Activated naive CD4-positive, alpha-beta T cell treated with anti-CD3 and anti-CD28 coated beads, Interleukin-2, amount 50 U/mL, for 24 hours (primary cell): Measurements from ENCODE around the gene NMNAT2.

ENCODE experiments used
- H3K27ac Mint-ChIP-seq: one replicate; pipeline ENCODE4 v1.8.0; 2021; ENCODE audit warnings: mild to moderate bottlenecking, mixed read lengths
- H3K27me3 Mint-ChIP-seq: one replicate; pipeline ENCODE4 v1.8.0; 2021; ENCODE audit warnings: mixed read lengths
- H3K36me3 Mint-ChIP-seq: one replicate; pipeline ENCODE4 v1.8.0; 2021; ENCODE audit warnings: mixed read lengths
- H3K4me1 Mint-ChIP-seq: one replicate; pipeline ENCODE4 v1.8.0; 2021; ENCODE audit warnings: mixed read lengths
- H3K4me3 Mint-ChIP-seq: one replicate; pipeline ENCODE4 v1.8.0; 2021; ENCODE audit warnings: mild to moderate bottlenecking, mixed read lengths
- H3K9me3 Mint-ChIP-seq: one replicate; pipeline ENCODE4 v1.8.0; 2021; ENCODE audit warnings: mixed read lengths

NMNAT2 gene

DNA sequence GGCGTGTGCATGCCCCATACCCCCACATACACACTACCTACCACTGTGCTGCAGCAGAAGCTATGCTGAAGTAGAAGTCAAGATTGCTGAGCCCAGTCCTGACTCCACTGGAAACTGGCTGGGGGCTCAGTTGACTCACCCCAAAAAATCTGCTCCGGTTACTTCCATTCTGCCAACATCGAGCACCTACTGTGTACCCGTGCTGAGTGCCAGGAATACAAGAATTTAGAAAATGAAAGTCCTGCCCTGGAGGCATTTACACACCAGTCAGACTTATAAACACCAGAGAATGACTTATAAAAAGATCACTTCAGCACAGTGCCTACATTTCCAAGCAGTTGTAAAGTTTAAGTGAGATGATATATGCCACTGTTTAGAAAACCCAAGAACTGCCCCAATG is 99.1 kb downstream of the NMNAT2 start:
- H3K36me3 Mint-ChIP-seq: no peaks in the 10 kb centered on the region
- no peak overlapping the region for H3K4me3 Mint-ChIP-seq
- H3K4me1 Mint-ChIP-seq: no peaks in the 10 kb centered on the region
- no peaks in the 10 kb centered on the region for H3K9me3 Mint-ChIP-seq
- peaks cover 14% of the 10 kb centered on the region for H3K27me3 Mint-ChIP-seq
- no peak overlapping the region for H3K27ac Mint-ChIP-seq

DNA sequence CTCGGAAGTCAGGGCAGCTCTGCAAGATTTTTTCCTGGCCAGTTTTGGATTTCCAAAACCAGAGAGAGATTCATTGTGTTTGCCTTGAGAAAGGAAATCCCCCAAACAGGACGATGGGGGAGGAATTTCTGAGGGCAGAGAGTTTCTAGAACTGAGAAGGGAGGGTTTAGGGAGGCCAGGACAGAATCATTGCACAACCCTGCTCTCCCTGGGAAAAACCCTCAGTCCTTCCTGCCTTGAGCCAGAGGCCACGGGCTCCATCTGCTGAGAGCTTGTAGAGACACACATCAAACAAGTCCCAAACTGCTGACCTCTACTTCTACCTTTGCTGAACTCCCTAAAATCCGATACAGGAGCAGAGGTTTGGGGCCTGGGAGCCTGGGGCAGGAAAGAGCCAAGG is 99.7 kb downstream of the NMNAT2 start:
- H3K4me1 Mint-ChIP-seq: no peaks in the 10 kb centered on the region
- H3K27me3 Mint-ChIP-seq: peaks cover 14% of the 10 kb centered on the region
- H3K9me3 Mint-ChIP-seq: no peaks in the 10 kb centered on the region
- H3K36me3 Mint-ChIP-seq: no peaks in the 10 kb centered on the region
- no peak overlapping the region for H3K27ac Mint-ChIP-seq
- no peak overlapping the region for H3K4me3 Mint-ChIP-seq

DNA sequence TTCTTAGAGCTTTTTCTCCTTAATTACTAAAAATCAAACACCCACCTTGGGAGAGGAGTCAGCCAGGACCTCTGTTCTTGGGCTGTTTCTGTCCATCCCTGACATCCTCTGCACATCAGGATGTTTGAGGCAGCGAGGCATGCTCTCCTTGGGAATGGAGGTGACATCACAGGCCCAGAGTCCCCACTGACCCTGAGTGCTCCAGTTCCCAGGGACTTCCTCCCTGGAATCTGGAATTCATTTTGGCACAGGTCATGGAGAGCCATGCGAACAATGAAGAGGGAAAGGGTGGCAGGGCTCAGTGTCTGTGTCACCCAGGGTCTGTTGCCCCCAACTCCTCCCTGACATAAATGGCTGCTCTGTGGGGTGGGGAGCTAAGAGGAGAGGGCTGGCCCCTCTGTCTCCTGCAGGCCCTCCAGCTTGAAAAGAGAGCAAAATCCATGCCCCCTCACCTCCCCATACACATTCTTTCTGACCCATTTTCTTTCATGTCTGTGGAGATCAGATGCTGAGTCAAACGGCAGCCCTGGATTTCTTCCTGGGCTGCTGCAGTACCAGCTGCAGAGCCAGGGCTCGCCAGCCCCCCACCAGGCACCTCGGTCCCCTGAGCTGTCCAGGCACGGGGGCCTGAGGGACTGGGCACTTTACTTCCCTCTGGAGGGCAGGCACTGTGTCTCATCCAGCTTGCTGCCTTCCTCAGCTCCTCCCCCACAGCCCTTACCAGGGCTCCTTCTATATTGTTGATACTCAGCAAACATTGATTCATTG is 102.0 kb downstream of the NMNAT2 start:
- H3K27me3 Mint-ChIP-seq: peaks cover 8% of the 10 kb centered on the region
- H3K27ac Mint-ChIP-seq: no peak overlapping the region

DNA sequence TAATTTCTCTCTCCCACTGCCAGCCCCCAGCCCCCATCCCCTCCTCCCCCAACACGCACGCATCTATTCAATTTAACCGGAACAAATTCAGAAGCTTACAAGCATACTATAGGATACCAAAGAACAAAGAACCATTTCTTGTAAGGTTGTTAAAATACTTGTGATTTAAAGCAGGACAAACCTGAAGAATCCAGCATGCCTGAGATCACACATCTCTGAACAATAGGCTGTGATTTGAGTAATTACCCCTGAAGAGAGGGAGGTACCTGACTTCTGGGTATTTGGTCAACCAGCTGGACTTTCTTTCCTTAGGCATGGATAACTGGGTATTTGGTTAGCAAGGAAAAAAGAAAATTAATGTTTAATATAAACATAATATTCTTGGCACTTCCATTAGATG is 105.1 kb downstream of the NMNAT2 start:
- Mint-ChIP-seq H3K9me3 (no peaks in the 10 kb centered on the region), H3K27me3 (peaks cover 5% of the 10 kb centered on the region), H3K4me1 (peaks cover 4% of the 10 kb centered on the region), H3K4me3 (no peak overlapping the region), H3K27ac (no peak overlapping the region), H3K36me3 (no peaks in the 10 kb centered on the region)

More for the DNA sequence above, 102.0 kb downstream of the NMNAT2 start:
- Mint-ChIP-seq H3K9me3 (no peaks in the 10 kb centered on the region), H3K4me1 (no peaks in the 10 kb centered on the region), H3K4me3 (no peak overlapping the region), H3K36me3 (no peaks in the 10 kb centered on the region)

DNA sequence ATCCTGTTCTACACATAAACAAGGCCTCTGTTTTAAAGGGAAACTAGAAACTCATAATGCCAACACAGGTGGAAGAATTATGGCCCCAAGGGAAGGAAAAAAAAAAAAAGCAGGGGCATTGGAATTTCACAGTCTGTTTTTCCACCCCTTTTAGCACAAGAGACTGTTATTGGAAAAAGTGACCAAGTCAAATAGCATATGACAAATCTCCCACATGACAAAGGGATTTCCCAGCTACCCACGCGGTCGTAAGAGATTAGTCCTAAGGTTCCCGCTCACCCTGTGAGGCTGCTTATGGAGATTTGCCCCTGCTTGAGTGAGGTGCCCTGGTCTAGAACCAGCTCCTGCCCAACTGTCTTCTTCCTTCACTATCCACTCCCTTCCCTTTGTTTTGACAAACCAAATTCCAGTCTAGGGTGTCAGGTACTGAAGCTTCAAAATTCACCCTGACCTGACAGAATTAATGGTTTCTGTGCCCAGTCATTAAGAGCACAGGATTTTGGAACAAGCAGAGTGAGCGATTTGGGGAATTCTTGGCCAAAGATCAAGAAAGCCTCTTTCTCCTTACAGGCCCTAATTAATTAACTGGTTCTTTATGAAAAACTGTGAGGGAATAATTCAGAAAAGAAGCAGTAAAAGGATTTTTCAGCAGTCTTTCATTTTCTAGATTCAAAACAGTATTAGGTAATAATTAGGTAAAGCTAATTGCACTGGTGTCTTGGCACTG is 107.3 kb downstream of the NMNAT2 start:
- H3K27ac Mint-ChIP-seq: no peak overlapping the region

DNA sequence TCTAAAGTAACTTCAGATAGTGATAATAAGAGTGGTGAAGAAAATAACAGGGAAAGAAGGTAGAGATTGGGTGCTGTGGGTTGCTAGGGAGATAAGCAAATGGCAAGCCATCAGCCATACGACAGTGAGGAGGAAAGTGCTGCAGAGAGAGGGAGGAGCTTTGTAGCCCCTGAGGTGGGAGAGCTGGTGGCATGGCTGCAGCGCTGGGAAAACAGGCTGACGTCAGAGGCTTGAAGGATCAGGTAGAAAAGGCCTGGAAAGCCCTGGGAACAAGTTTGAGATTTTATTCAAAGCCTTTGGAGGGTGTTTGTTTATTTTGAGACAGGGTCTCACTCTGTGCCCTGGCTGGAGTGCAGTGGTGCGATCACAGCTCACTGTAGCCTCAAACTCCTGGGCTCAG is 109.5 kb downstream of the NMNAT2 start:
- Mint-ChIP-seq H3K4me3 (no peak overlapping the region), H3K9me3 (no peaks in the 10 kb centered on the region), H3K36me3 (no peaks in the 10 kb centered on the region), H3K27ac (no peak overlapping the region), H3K4me1 (peaks cover 4% of the 10 kb centered on the region), H3K27me3 (no peaks in the 10 kb centered on the region)

More for the DNA sequence above, 107.3 kb downstream of the NMNAT2 start:
- H3K9me3 Mint-ChIP-seq: no peaks in the 10 kb centered on the region
- no peaks in the 10 kb centered on the region for H3K36me3 Mint-ChIP-seq
- H3K4me3 Mint-ChIP-seq: no peak overlapping the region
- peaks cover 4% of the 10 kb centered on the region for H3K4me1 Mint-ChIP-seq
- no peaks in the 10 kb centered on the region for H3K27me3 Mint-ChIP-seq

DNA sequence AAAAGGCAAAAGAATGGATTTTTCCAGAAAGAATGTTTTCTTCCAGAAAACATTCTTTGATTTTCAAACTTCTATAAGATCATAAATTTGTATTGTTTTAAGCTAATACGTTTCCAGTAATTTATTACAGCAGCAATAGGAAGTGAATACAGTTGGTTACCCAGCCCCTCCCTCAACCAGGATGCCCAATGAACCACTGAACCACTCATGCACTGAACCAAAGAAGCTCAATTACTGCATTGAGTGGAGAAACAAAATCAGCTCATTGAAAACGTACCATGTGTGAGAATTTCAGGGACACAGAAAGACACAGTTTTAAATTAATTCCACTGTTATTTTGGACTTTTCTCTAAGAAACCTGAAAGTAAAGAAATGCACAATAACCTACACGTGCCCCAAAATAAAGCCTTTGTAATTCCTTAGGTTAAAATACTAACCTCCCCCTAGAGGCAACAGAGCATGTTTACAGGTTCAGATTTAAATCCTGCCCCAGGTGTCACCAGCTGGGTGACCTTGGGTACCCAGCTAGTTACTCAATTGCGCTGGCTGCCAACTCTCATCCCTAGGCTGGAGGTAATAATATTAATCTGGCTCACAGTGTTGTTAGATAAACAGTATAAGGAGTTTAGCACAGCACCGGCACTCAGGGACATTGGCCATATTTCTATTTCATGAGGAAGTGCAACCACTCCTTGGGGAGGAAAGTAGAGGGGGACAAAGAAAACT is 111.7 kb downstream of the NMNAT2 start:
- H3K27ac Mint-ChIP-seq: no peak overlapping the region
- no peak overlapping the region for H3K4me3 Mint-ChIP-seq
- no peaks in the 10 kb centered on the region for H3K9me3 Mint-ChIP-seq
- H3K36me3 Mint-ChIP-seq: no peaks in the 10 kb centered on the region
- H3K4me1 Mint-ChIP-seq: peaks cover 4% of the 10 kb centered on the region
- H3K27me3 Mint-ChIP-seq: no peaks in the 10 kb centered on the region

DNA sequence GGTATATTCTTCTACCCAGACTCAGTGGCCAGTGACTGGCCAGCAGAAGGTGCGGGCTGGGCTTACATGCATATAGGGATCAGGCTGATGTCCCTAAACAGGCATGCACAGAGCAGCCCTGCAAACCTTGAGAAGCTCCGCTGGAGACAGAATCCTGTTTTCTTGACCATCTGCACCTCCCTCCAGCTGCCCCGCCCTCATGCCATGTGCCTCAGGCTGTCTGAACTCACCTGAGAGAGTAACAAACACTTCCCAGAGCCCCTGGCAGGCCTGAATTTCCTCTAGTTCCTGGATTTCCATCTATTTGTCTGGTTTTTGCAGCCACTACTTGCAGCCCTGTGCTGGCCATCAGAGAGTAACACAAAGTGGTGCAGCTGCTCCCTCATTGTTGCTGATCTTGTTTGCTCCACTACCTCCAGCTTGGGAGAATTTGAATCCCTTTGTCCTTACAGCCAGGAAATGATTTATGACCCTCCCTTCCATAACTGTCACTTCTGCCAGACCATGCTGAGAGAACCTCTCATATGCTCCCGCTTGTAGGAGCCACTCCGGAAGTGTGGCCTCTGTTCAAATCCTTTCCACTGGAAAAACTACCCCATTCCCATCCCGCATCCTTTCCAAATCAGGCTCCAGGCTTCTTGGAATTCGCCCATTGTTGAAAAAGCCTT is 113.6 kb downstream of the NMNAT2 start:
- Mint-ChIP-seq H3K27me3 (no peaks in the 10 kb centered on the region), H3K27ac (no peak overlapping the region), H3K4me1 (no peaks in the 10 kb centered on the region), H3K4me3 (no peak overlapping the region), H3K36me3 (no peaks in the 10 kb centered on the region), H3K9me3 (no peaks in the 10 kb centered on the region)

DNA sequence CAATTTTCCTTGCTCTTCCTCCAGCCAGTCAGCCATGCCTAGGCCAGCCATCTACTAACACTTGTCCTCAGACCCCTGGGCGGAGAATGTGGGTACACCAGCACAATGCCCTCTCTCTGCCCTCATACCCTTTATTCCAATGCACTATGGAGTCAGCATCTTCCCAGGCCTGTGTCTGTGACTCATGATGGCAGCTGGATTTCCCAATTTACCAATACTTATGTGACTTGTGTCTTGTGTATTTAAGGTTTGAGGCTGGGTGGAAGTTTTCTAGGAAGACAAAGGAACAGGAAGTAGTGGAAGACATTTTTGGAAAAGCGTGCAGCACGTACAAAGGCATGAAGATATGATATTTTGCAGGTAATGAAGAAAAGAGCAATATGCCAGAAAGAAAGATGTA is 114.3 kb downstream of the NMNAT2 start:
- Mint-ChIP-seq H3K4me3 (no peak overlapping the region), H3K9me3 (no peaks in the 10 kb centered on the region), H3K27ac (no peak overlapping the region), H3K27me3 (no peaks in the 10 kb centered on the region), H3K4me1 (no peaks in the 10 kb centered on the region), H3K36me3 (no peaks in the 10 kb centered on the region)

DNA sequence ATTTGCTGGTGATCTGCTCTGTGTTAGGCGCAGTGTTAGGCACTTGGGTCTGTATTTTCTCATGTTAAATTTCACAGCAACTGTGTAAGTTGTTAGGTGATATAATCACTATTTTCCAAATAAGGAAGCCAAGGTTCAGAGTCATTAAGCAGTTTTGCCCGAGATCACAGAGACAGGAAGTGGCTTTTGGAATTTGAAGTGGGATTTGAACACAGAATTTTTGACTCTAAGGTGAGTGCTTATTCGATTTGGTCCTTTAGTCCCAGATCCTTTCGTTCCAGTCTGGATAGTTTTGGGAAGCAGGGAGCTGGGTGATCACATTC is 114.9 kb downstream of the NMNAT2 start:
- Mint-ChIP-seq H3K27me3 (no peaks in the 10 kb centered on the region), H3K9me3 (no peaks in the 10 kb centered on the region), H3K4me3 (no peak overlapping the region), H3K36me3 (no peaks in the 10 kb centered on the region), H3K4me1 (no peaks in the 10 kb centered on the region), H3K27ac (no peak overlapping the region)

DNA sequence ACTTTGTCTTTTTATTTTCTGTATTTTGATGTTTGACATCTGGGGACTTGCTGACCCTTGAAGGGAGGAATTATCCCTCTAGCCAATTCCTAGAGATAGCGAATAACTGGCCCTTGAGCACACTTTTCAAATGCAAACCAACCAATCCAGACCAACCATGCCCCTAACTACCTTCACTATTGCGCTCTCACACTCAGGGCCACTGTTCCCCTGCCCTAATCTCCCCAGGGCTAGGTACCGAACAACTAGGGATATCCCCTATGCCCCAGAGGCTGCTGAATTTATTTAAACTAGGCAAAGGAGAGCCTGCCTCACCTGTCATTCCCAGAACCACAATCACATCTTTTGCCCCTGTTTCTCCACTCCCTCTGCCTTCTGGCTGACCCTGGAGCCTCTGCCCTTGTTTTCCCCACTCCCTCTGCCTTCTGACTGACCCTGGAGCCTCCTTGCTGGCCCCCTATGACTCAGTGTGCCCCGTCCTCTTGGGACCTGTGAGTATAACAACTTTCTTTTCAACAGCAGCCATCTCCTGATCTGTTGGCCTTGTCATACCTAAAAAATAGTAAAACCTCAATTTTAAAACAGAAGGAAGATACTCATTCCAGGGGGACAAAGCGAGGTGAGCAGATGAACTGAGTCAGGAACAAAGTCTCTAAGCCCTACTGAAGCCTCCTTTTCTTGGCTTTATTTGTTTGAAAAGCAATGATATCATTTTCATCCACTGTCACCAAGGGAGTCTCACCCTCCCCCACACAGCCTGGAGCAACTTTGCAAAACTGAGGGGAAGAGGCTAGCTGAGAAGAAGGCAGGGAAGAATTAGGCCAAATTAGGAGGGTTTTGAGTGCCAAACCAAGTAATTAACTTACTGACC is 115.5 kb downstream of the NMNAT2 start:
- Mint-ChIP-seq H3K4me3 (no peak overlapping the region), H3K9me3 (no peaks in the 10 kb centered on the region), H3K36me3 (no peaks in the 10 kb centered on the region), H3K27me3 (no peaks in the 10 kb centered on the region), H3K4me1 (no peaks in the 10 kb centered on the region), H3K27ac (no peak overlapping the region)

DNA sequence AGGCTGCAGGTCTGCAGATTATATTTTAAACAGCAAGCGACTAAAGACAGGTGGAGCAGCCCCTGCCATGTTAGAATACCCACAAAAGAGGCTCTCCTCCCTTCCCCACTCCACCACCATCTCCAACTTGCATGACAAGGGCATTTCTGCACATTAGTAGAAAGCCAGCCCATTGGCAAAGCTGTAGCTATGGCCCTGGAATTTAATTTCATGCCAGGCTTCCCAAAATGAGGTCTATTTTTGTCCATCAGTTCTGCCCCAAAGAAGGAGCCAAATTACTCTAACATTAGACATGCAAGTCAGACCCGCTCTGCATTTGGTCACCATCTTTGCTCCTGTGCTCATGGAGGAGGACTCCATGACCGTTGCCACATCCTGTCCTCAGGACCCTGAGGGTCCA is 116.9 kb downstream of the NMNAT2 start:
- Mint-ChIP-seq H3K4me1 (no peaks in the 10 kb centered on the region), H3K4me3 (no peak overlapping the region), H3K9me3 (no peaks in the 10 kb centered on the region), H3K27me3 (peaks cover 2% of the 10 kb centered on the region), H3K27ac (no peak overlapping the region), H3K36me3 (no peaks in the 10 kb centered on the region)

DNA sequence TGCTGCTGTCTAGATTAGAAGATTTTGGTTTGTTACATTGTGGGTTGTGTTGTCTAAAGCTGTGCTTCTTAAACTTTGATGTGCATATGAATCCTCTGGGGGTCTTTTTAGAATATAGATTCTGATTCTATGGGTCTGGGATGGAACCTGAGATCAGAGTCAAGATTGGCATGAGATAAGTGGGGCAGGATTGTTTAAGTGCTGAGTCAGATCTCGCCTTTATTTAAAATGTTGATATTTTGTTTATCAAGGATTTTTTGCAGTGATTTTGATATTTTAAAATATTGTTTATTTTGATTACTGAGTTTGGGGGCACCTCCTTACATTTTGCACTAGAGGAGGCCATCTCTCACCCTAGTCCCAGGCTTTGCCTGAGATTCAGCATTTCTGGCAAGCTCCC is 117.4 kb downstream of the NMNAT2 start:
- H3K27me3 Mint-ChIP-seq: peaks cover 2% of the 10 kb centered on the region
- H3K9me3 Mint-ChIP-seq: no peaks in the 10 kb centered on the region
- no peaks in the 10 kb centered on the region for H3K4me1 Mint-ChIP-seq
- H3K27ac Mint-ChIP-seq: no peak overlapping the region
- H3K36me3 Mint-ChIP-seq: no peaks in the 10 kb centered on the region
- no peak overlapping the region for H3K4me3 Mint-ChIP-seq

DNA sequence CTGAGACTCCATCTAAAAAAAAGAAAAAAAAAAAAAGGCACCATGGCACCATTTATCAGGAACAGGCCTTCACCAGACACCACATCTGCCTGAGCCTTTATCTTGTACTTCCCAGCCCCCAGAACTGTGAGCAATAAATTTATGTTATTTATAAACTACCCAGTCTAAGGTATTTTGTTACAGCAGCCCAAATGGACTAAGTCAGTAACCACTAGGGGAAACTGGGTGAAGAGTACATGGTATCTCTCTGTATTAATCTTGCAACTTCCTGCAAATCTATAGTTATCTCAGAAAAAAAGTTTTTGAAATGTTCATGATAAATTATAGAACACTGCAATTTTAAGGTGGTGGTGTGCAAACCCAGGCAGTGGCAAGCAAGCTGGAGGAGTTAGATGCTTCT is 117.8 kb downstream of the NMNAT2 start:
- H3K4me3 Mint-ChIP-seq: no peak overlapping the region
- H3K36me3 Mint-ChIP-seq: no peaks in the 10 kb centered on the region
- H3K9me3 Mint-ChIP-seq: no peaks in the 10 kb centered on the region
- H3K4me1 Mint-ChIP-seq: no peaks in the 10 kb centered on the region
- H3K27me3 Mint-ChIP-seq: peaks cover 2% of the 10 kb centered on the region
- no peak overlapping the region for H3K27ac Mint-ChIP-seq

DNA sequence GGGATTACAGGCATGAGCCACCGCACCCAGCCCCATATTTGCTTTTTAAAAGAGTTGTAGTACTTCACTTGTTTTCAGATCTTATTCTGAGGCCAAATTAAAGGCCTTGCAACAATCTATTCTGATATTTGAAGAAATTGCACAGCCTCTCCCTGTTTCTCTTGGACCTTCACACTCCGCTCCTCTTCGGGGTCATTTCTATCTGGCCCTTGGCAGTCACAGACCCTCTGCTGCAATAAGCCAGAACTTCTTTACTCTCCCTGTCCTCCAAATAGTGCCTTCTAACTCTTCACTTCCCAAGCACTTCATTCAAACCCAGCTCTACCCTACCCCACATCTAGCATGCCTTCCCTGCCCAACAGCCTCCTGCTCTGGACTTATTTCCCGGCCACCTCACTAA is 121.4 kb downstream of the NMNAT2 start:
- Mint-ChIP-seq H3K27ac (no peak overlapping the region), H3K9me3 (no peaks in the 10 kb centered on the region), H3K4me3 (no peak overlapping the region), H3K36me3 (no peaks in the 10 kb centered on the region), H3K4me1 (no peaks in the 10 kb centered on the region), H3K27me3 (peaks cover 2% of the 10 kb centered on the region)
